Esophagus squamous epithelium (tissue), 5 donors: ENCODE results near the gene ATP13A4. TPM values are rescaled to one million over a fixed set of nuclear protein-coding genes. Genes with fewer than 3 reads are reported as not detected.

Experiments
- DNase-seq: peaks from one replicate; lab custom pipeline; 2025; lab: John Stamatoyannopoulos, UW
- H3K27ac ChIP-seq, 4 donors: fragments of 200-600 bp; sonication (generic); one replicate each; pipeline ENCODE4 v1.5.1; 2016 to 2019; ENCODE audit warnings: mild to moderate bottlenecking in 1 of 4
- H3K27me3 ChIP-seq, 4 donors: fragments of 200-600 bp; sonication (generic); 1 replicate in 3 of 4; 2 replicates in 1 of 4; pipeline versions ENCODE4 v1.5.1 to v1.6.0; 2017 to 2021; ENCODE audit warnings: antibody characterized with exemption in 1 of 4
- H3K36me3 ChIP-seq, 3 donors: fragments of 200-600 bp; sonication (generic); one replicate each; pipeline ENCODE4 v1.5.1; 2016 to 2019
- H3K4me1 ChIP-seq, 3 donors: fragments of 200-600 bp; sonication (generic); one replicate each; pipeline ENCODE4 v1.5.1; 2017 to 2019
- H3K4me3 ChIP-seq, 4 donors: fragments of 200-600 bp; sonication (generic); 1 replicate in 3 of 4; 2 replicates in 1 of 4; pipeline ENCODE4 v1.5.1; 2016 to 2019; ENCODE audit warnings: mild to moderate bottlenecking in 2 of 4, moderate library complexity in 1 of 4
- H3K9me3 ChIP-seq, 3 donors: fragments of 200-600 bp; sonication (generic); one replicate each; pipeline ENCODE4 v1.5.1; 2016 to 2019
- POLR2A ChIP-seq, 4 donors: fragments of 450-650 bp; IDR thresholded peaks; one replicate each; pipeline ENCODE4 v1.6.1; 2017; ENCODE audit warnings: antibody characterized with exemption in 4 of 4, mild to moderate bottlenecking in 4 of 4, moderate library complexity in 3 of 4
- WGBS, 2 donors: methylation state at CpG; one replicate each; pipeline ENCODE4 v1.1.5; 2018; 5-methylcytosine and 5-hydroxymethylcytosine counted together
- intact Hi-C: fragments of 100-400 bp; cut with DNase I; formaldehyde crosslinking; loops from one replicate; pipeline ENCODE4 v1.15.0; 2022
- total RNA-seq, 4 donors: library from RNA; depleted of rRNA; stranded (reverse); fragments of >200 nt; gene quantifications; one replicate each; pipeline ENCODE4 v1.1.0, GENCODE V29; 2016
- TF ChIP-seq, protein P1 (sequence below), 6 experiments: fragments of 450-650 bp in 4 of 6; fragments of 200-600 bp in 2 of 6; sonication (generic) in 2 of 6; IDR thresholded peaks; one replicate each; pipeline ENCODE4 v1.5.1; 2016 to 2019; ENCODE audit warnings: antibody characterized with exemption in 6 of 6, mild to moderate bottlenecking in 4 of 6, moderate library complexity in 4 of 6
- donor health status: DM: yes; HTN: yes; CAD: no.

Gene ATP13A4
- total RNA-seq, 4 donors from 2014 or later: 24.9 to 59.8 (median 40.5) TPM

DNA sequence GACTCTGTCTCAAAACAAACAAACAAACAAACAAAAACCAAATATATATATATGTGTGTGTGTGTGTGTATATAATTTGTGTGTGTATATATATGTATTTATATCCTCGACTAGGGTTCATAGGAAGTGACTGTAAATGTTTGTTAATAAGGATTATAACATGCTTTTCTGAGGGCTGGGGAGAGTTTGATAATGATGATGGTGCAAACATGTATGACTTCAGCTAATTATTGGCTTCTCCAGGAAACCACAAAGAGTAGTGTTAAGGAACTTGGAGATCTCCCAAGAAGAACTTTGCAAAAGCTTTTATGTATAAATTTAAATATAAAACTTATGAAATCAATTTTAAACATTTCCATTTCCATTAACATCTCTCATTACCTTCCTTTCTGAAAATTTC is 34.4 kb upstream of the ATP13A4 start:
- 15 to 19% methylated on average over 1 of the region's 1 CpG for WGBS, 2 donors

DNA sequence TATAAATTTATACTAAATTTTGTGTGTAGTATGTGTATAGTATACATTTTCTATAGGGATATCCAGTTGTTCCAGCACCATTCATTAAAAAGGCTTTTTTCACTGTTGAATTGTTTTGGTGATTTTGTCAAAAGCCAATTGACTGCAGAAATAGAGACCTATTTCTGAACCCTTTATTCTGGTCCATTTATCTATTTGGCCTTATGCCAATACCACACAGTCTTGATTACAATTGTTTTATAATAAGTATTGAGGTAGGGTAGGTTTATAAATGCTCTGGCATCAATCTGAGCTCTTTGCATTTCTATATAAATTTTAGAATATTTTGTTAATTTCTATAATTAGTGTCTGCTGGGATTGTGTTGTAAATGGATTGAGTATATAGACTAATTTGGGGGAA is 31.8 kb upstream of the ATP13A4 start:
- no peaks in the 10 kb centered on the region for H3K27me3 ChIP-seq

More for the DNA sequence above, 34.4 kb upstream of the ATP13A4 start:
- H3K9me3 ChIP-seq: no peaks in the 10 kb centered on the region
- H3K27ac ChIP-seq: peak overlapping the region in 1 of 4 donors; percentile 48
- DNase-seq: no peak
- no peaks in the 10 kb centered on the region for H3K27me3 ChIP-seq
- intact Hi-C loops: no loop called here
- H3K36me3 ChIP-seq: no peaks in the 10 kb centered on the region
- TF ChIP-seq, protein P1, sequence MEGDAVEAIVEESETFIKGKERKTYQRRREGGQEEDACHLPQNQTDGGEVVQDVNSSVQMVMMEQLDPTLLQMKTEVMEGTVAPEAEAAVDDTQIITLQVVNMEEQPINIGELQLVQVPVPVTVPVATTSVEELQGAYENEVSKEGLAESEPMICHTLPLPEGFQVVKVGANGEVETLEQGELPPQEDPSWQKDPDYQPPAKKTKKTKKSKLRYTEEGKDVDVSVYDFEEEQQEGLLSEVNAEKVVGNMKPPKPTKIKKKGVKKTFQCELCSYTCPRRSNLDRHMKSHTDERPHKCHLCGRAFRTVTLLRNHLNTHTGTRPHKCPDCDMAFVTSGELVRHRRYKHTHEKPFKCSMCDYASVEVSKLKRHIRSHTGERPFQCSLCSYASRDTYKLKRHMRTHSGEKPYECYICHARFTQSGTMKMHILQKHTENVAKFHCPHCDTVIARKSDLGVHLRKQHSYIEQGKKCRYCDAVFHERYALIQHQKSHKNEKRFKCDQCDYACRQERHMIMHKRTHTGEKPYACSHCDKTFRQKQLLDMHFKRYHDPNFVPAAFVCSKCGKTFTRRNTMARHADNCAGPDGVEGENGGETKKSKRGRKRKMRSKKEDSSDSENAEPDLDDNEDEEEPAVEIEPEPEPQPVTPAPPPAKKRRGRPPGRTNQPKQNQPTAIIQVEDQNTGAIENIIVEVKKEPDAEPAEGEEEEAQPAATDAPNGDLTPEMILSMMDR (IDR thresholded peaks at IDR 0.05): no peak
- no peak for TF ChIP-seq POLR2A (IDR thresholded peaks at IDR 0.05)
- no peak overlapping the region for H3K4me3 ChIP-seq
- H3K4me1 ChIP-seq: peaks cover 9 to 35% (median 9%) of the 10 kb centered on the region in 3 donors

DNA sequence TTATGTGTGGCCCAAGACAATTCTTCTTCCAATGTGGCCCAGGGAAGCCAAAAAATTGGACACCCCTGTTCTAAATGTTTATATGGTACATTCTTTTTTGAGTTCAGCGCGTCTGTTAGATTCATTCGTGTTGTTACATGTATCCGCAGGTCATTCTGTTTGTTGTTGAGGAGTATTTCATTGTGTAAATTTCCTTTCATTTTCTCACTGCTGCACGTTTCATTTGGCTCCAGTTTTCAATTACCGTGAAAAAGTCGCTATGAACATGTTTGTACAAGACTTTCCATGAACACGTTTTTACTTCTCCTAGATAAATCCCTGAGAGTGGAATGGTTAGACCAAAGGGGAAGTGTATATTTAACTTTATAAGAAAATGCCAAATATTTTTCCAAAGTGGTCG is 30.8 kb upstream of the ATP13A4 start:
- WGBS, 2 donors: 35 to 39% methylated on average over 9 of the region's 9 CpGs

More for the DNA sequence above, 31.8 kb upstream of the ATP13A4 start:
- intact Hi-C loops: no loop called here
- Histone ChIP-seq H3K9me3 (no peaks in the 10 kb centered on the region), H3K4me1 (peaks cover 0 to 23% (median 3%) of the 10 kb centered on the region in 3 donors), H3K36me3 (no peaks in the 10 kb centered on the region), H3K27ac (no peak overlapping the region), H3K4me3 (no peak overlapping the region)
- no peak for DNase-seq
- TF ChIP-seq, protein P1 (IDR thresholded peaks at IDR 0.05): no peak
- no peak for TF ChIP-seq POLR2A (IDR thresholded peaks at IDR 0.05)

DNA sequence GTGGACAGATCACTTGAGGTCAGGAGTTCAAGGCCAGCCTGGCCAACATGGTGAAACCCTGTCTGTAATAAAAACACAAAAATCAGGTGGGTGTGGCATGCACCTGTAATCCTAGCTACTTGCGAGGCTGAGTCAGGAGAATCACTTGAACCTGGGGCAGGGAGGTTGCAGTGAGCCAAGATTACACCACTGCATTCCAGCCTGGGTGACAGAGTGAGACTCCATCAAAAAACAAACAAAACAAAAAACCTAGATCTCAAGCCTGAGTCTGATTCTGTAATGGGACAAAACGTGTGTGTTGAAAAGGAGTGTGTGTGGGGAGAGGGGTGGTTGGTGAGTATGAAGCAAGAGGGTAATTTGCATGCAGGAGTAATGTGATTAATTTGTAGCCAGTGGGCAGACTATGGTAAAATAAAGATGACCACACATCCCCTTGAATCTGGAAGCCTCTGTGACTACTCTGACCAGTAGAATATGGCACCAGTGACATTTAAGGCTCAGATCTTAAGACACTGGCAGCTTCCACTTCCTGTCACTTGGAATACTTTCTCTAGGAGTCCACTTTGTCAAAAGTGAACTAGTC is 19.9 kb upstream of the ATP13A4 start:
- H3K36me3 ChIP-seq: no peaks in the 10 kb centered on the region
- WGBS, 2 donors: 15 to 44% methylated on average over 2 of the region's 2 CpGs
- intact Hi-C loops: loop anchor here (10.0 kb wide), 1 partner anchor 760 kb away; no protein-coding TSS in a partner anchor

More for the DNA sequence above, 30.8 kb upstream of the ATP13A4 start:
- H3K4me1 ChIP-seq: peaks cover 0 to 22% (median 3%) of the 10 kb centered on the region in 3 donors
- intact Hi-C loops: no loop called here
- H3K9me3 ChIP-seq: no peaks in the 10 kb centered on the region
- H3K36me3 ChIP-seq: no peaks in the 10 kb centered on the region
- DNase-seq: no peak
- TF ChIP-seq POLR2A (IDR thresholded peaks at IDR 0.05): no peak
- TF ChIP-seq, protein P1 (IDR thresholded peaks at IDR 0.05): no peak
- H3K27me3 ChIP-seq: no peaks in the 10 kb centered on the region
- peak overlapping the region in 3 of 4 donors; percentile 7 to 53 (median 11) for H3K27ac ChIP-seq
- H3K4me3 ChIP-seq: peak overlapping the region in 1 of 4 donors; percentile 10

More for the DNA sequence above, 19.9 kb upstream of the ATP13A4 start:
- no peaks in the 10 kb centered on the region for H3K9me3 ChIP-seq
- TF ChIP-seq POLR2A (IDR thresholded peaks at IDR 0.05): no peak
- TF ChIP-seq, protein P1 (IDR thresholded peaks at IDR 0.05): no peak
- no peak for DNase-seq
- H3K4me3 ChIP-seq: no peak overlapping the region
- H3K27me3 ChIP-seq: no peaks in the 10 kb centered on the region
- no peak overlapping the region for H3K27ac ChIP-seq
- H3K4me1 ChIP-seq: no peaks in the 10 kb centered on the region
